GM18517 (cell line): ENCODE results near the gene RAB30.
"Not testable (repeated sequence)": the region's sequence is repeated elsewhere in the genome, so short reads cannot be mapped to it uniquely, and the experiment has no call there.

Experiments used
- ATAC-seq: cut with Tn5 transposase; IDR thresholded peaks from one replicate; pipeline ENCODE4 v1.9.1; 2021; ENCODE audit warnings: mild to moderate bottlenecking, moderate library complexity; ENCODE audit not compliant: unreplicated experiment

Gene RAB30

DNA sequence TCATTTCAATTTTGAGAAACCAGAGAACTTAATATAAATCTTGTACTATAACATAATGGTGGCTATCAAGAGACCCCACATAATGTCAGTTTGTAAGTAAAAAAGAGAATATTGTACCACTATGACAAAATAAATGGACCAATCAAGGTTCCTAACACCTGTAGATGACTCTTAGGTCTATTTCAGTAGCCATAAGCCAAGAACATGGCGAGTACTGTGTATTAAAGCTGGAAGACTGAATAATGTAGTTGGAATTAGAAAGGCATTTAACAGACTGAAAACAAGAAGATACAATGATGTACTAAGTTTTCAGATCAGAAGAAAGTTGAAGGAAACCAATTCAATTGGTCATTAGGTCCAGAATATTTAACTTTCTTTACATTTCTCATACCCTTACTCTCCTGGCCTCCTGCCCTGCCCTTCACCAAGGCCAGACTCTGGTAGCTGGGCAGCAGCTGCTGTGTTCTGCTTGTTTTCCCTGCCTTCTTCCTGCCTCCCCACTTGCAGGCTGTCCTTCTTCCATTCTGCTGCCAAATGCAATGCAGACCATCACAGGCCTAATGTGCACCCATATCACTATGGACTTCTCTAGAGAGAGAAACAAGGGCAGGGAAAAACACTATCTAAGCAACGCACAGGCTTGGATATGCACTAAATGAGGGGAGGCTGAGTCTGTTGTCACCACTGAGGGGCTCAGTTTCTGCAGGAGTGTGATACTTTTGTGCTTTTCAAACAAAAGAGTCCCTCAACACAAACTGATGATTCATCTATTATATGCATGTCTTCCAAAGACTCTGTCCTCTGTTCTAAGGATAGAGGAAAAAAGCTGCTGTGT, 60.1 kb downstream of the RAB30 start:
- ATAC-seq = no peak

DNA sequence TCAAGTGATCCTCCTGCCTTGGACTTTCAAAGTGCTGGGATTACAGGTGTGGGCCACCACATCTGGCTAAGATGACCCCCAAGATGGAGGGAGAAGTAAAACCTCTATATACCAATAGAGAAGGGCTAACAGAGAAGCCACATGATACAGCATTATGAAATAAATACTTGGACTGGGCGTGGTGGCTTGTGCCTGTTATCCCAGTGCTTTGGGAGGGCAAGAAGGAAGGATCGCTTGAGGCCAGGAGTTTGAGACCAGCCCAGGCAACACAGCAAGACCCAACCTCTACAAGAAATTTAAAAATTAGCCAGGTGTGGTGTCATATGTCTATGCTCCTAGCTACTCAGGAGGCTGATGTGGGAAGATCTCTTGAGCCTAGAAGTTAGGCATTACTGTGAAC, 61.7 kb downstream of the RAB30 start:
- no peak for ATAC-seq

DNA sequence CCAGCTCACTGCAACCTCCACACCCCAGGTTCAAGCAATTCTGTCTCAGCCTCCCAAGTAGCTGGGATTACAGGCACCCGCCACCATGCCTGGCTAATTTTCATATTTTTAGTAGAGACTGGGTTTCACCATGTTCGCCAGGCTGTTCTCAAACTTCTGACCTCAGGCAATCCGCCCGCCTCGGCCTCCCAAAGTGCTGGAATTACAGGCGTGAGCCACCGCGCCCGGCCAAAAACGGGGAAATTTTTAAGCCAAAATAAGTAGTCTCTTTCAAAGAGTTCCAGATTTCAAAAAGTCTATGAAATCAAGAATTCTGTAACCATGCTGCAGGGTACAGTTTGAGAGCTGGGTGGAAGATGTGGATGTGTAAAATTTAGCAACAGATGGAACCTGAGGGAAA, 62.6 kb downstream of the RAB30 start:
- ATAC-seq = not testable (repeated sequence)

- no peak for ATAC-seq
Measured at GRCh38 chr11:83008581-83008923, 63.1 kb downstream of the RAB30 start.

DNA sequence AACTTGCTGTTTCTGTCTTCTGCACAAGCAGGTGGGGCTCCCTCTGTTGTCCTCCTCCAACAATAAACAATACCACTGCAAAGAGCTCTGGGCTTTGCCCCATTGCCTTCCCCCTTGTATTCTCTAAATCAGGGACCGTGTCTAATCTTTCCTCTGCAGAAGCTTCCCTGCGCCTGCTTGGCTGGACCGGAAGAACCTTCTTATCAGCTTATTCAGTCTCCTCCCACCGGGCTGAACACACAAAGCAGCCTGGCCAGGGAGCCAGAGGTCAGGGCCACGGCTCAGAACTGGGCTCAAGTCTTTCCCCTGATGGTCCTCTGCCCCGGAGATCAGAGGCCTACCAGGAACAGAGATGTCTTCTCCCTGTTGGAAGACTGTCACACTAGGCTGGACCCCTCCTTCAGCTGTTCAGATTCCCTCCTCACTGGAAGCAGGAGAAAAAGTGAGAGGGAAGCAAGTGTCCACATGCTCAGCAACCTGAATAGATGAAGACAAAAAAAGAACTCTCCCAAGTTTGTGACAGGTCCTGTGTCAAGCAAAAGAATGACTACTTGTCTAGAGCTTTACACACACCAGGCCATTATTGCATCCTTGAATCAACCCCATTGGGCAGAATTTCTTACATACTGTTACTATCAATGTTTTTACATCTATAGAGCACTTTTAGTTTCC, 63.7 kb downstream of the RAB30 start:
- ATAC-seq = peak; percentile 40

GRCh38 chr11:83007477-83007876, 64.2 kb downstream of the RAB30 start:
- no peak for ATAC-seq

DNA sequence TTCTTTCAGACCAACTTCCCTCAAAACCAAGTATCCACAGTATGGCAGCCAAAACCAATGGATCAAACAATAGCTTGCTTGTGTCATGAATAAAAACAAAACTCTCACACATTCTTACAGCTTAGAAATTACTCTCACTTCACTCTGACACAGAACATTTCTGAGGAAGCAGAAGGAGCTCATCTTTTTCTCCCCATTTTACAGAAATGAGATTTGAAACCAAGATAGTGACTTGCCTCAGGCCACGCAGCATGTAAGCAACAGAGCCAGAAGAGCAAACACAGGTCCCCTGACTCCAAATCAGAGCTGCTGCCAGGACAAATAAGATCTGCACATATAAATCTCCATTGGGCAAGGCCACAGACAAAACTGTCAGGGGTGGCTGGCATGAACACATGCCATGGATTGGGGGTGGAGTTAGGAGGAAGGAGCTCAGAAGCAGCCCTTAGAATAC, 64.8 kb downstream of the RAB30 start:
- peak; percentile 70 for ATAC-seq

GRCh38 chr11:83004746-83005556, 66.7 kb downstream of the RAB30 start:
- no peak for ATAC-seq

DNA sequence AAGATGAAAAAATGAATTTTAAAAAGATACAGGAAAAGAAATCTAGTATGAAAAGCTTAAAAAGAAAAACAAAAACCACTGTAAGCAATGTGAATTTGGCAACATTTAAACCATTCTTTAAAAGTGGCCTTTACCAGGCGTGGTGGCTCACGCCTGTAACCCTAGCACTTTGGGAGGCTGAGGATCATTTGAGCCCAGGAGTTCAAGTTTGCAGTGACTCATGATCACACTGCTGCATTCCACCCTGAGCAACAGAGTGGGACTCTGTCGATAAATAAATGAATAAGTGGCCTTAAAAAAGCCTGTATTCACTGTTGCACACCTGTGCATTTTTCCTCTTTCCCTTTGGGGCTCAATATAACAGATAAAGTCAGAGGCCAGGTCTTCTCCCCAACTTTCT, 69.2 kb downstream of the RAB30 start:
- no peak for ATAC-seq

DNA sequence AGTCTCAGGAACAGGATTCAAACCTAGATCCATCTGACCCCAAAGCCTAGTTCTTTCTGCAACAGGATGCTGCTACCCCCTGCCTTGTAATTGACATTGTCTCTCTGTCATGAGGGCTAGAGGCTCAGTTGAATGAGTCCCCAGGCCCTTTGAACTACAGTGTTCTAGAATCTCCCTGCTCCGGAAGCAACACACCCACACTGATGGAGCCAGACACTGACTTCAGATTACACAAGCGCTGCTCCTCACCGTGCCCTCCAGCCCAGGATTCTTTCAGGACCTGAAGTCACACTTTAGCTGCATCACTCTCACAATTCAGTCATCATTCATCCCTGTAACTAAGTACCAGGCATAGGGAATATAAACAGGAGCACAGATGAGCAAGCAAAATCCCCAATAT, 69.6 kb downstream of the RAB30 start:
- ATAC-seq = no peak

DNA sequence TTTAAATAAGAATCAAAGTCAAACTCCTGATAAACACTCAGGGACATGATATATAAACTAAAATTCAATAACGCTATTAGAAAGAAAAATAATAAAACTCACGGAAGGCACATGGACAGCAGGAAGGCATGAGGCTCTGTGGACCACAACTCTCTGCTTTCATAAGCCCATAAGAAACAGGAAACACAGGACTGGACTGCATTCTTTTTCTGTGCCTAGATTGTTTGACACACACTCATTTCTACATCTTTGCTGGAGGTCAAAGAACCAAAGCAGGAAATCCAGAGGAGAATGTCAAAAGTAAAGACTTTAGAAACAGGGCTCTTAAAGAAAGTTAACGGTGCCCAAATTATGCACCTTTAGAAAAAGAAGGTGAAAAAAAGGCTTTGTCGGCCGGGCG, 71.3 kb downstream of the RAB30 start:
- no peak for ATAC-seq

GRCh38 chr11:82999232-82999631, 72.5 kb downstream of the RAB30 start:
- ATAC-seq = no peak

- ATAC-seq = no peak
Measured at GRCh38 chr11:82998697-82999096, 73.0 kb downstream of the RAB30 start.

DNA sequence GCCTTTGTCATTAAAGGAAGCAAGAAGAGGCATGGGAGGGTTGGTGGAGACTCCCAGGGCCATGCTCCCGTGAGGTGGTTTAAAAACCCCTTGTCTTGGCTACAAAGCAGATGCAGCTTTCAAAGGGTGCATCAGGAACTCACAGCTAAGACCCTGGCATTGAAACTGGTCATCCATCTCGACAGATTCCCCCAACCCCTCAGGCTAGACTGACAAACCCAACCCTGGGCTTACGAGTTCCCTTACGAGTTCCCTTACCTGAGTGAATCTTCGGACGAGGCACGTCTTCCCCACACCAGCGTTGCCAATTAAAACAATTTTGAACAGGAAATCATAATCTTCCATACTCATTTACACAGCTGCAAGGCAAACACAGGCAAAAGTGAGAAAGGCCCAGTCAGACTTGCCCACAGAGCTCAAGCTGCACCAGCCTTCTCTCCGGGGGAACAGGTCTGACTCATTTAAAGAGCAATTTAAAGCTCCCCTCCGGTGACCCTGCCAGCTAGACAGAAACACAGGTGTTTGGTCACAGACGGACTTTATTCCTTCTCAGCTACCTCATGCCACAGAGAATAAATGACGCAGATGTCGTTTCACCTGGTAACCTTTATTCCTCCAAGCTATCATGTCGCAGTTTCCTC, 74.6 kb downstream of the RAB30 start:
- ATAC-seq = peak; percentile 94

DNA sequence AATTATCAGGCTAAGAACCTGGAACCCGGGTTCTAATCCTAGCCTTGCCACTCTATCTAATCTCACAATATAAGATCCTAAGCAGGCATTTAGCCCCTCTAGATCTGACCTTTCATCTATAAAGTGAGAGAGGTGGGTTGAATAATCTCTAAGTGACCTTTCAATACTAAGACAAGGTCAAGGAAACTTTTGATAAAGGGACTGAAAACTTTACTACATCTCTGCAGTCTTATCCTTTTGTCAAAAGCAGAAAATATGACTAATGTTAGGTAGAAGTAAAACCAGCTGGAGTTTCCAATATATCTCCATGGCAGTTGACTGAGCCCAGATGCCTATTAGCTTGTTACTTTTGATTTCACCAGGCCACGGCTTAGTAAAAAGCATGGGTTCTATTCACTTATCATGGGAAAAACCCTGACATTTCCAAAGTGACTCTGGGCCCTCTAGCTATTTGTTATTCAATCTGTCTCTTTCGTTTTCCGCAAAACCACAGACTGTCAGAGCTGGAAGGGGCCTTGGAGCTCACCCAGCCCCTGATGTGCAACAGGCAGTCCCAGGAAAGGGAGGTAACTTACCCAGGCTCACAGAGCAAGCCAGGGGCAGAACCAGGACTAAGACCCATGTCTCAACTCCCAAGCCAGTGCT, 75.8 kb downstream of the RAB30 start:
- peak; percentile 39 for ATAC-seq

DNA sequence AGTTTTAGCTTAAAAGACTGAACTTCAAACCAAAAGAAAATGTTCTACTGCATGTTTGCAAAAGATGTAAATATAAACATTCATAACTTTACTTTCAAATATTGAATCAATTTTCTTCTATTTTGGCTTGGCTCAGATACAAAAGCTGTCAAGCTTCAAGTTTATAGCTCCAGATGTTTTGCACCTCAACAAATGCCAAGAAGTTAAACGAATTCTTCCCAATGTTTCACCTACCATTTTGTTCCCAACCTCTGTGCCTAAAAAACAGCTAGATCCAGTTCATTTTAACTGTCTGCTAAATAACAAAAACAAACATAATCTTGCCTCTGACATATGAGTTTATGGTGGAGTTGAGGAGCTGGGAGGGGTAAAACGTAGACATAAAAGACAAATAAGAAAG, 76.5 kb downstream of the RAB30 start:
- no peak for ATAC-seq

DNA sequence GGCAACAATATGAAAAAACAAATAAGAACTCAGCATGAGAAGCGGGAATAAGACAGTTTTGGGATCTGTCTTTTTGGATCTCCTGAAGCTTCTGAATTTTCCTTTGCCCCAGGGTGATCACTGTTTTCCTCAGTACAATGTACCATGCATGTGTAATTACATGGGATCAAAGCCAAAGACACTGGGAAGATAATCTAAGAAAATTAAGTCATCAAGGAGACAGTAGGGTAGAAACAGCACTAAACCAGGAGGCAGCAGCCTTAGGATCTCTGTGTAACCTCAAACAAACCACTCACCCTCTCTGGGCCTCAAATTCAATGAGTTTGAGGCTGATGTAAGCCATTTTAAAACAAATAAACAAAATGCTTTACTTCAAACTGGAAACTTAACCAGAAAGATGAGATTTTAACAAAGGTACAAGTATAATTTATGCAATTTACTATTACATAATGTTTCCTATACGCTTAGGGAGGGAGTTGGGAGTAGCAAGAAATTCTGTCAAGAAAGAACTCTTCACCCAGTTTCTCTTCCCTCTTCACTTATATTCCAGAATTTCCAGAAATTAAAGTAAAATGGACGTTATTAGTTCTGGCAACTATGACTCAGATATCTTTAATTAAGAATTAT, 77.0 kb downstream of the RAB30 start:
- ATAC-seq = no peak

DNA sequence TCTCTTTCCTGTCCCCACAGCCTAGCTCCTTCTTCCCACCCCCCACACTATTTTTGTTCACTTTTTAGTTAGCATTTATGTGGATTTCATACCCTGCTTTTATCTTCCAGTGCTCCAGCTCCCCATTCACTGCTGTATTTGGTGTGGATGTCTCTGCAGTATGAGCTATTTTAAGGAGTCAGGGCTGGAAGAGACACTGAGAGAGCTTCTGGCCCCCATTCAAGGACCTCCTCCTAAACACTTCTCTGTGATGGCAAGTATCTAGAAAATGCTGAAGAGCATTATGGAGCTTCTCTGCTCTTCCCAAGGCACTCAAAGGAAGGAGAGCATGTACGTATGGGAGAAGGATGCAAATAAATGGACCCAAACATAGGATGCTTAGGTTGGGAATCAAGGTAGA, 79.5 kb downstream of the RAB30 start:
- no peak for ATAC-seq

DNA sequence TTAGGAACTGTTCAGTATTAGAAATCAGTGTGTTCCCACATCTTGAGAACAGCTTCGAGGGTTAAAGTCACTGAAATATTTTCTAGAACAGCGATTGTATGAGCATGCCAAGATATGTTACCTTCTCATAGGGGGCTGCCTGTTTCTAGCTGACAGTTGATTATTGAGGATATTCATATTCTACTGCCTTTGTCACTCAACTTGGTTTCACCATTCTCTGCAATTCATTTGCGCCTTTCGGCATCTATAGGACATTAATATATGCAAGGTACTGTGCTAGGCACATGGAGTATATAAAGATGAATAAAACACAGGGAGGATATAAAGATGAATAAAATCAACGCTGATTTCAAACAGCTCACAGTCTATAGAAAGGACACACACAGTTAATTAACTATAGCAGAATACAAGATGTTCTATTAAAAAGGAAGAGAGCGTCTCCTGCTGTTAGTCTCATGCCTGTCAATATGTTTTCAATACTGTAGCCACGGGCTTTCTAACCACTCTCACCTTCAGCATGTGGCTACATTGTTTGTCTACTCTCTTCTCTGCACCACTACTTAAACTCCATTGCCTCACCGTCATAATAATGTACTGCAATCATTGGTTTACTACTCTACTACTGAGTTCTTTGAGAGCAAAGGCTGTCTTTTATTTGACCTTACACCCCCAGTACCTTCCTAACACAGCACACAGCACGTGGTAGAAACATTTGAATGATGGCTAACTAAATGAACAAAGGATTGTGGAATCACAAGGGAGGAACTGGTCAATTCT, 81.9 kb downstream of the RAB30 start:
- ATAC-seq = no peak
